Suprapubic skin (tissue), 4 donors: ENCODE data around the gene TECPR1. TPM values are rescaled to one million over a fixed set of nuclear protein-coding genes. Genes with fewer than 3 reads are reported as not detected.
A peak's percentile ranks its signal among the peaks of the same experiment; 100 is the strongest.

ENCODE experiments used
- DNase-seq, 2 donors: peaks; one replicate each; pipeline ENCODE4 v3.0.0-alpha.2; 2019; ENCODE audit warnings: low spot score in 2 of 2
- H3K27ac ChIP-seq: fragments of 200-600 bp; sonication (generic); one replicate; pipeline ENCODE4 v1.5.1; 2019
- H3K27me3 ChIP-seq: fragments of 200-600 bp; sonication (generic); one replicate; pipeline ENCODE4 v1.5.1; 2019
- H3K36me3 ChIP-seq: fragments of 200-600 bp; sonication (generic); one replicate; pipeline ENCODE4 v1.5.1; 2019
- H3K4me1 ChIP-seq: fragments of 200-600 bp; sonication (generic); one replicate; pipeline ENCODE4 v1.5.1; 2019
- H3K4me3 ChIP-seq: fragments of 200-600 bp; sonication (generic); one replicate; pipeline ENCODE4 v1.5.1; 2019; ENCODE audit warnings: mild to moderate bottlenecking
- H3K9me3 ChIP-seq: fragments of 200-600 bp; sonication (generic); one replicate; pipeline ENCODE4 v1.5.1; 2019
- CTCF ChIP-seq, 2 donors: fragments of 200-600 bp in 1 of 2; fragments of 450-650 bp in 1 of 2; sonication (generic) in 1 of 2; IDR thresholded peaks; one replicate each; pipeline ENCODE4 v1.5.1; 2016 to 2019; ENCODE audit warnings: antibody characterized with exemption in 2 of 2, mild to moderate bottlenecking in 1 of 2, moderate library complexity in 1 of 2
- EP300 ChIP-seq: sonication (generic); formaldehyde crosslinking; IDR thresholded peaks from one replicate; pipeline ENCODE4 v1.6.1; 2017; ENCODE audit warnings: antibody characterized with exemption
- POLR2A ChIP-seq, 2 donors: fragments of 450-650 bp; IDR thresholded peaks; one replicate each; pipeline ENCODE4 v1.6.1; 2017; ENCODE audit warnings: antibody characterized with exemption in 2 of 2, mild to moderate bottlenecking in 2 of 2, moderate library complexity in 2 of 2
- POLR2AphosphoS5 ChIP-seq, 3 donors: sonication (generic); formaldehyde crosslinking; IDR thresholded peaks; one replicate each; pipeline ENCODE4 v1.6.1; 2017; ENCODE audit warnings: antibody characterized with exemption in 3 of 3
- WGBS: methylation state at CpG from one replicate; pipeline ENCODE4 v1.1.5; 2018; 5-methylcytosine and 5-hydroxymethylcytosine counted together
- total RNA-seq, 4 donors: library from RNA; depleted of rRNA; stranded (reverse); fragments of >200 nt; gene quantifications; one replicate each; pipeline ENCODE4 v1.1.0, GENCODE V29; 2016

Gene TECPR1
- total RNA-seq, 4 donors from 2014 or later: 15.3 to 20.9 (median 16.5) TPM

- TF ChIP-seq POLR2A (IDR thresholded peaks at IDR 0.05): no peak
- TF ChIP-seq POLR2AphosphoS5 (IDR thresholded peaks at IDR 0.05): no peak
- no peak for TF ChIP-seq EP300
- peak in 1 of 2 donors; percentile 53 for DNase-seq
- peak within 1 kb of the TSS; percentile 41 for H3K4me3 ChIP-seq
- peaks cover 17% of the 10 kb centered on the region for H3K36me3 ChIP-seq
- H3K9me3 ChIP-seq: no peaks in the 10 kb centered on the region
- no peak within 1 kb of the TSS for H3K27ac ChIP-seq
- peaks cover 15% of the 10 kb centered on the region for H3K4me1 ChIP-seq
- no CpG with 5 or more reads among the region's 45 CpGs for WGBS
- peaks cover 7% of the 10 kb centered on the region for H3K27me3 ChIP-seq
Measured at GRCh38 chr7:98211221-98211675, 40.8 kb downstream of the TECPR1 start, which contains the start of gene BHLHA15. Gene BHLHA15, plus strand, starts transcription at chr7:98211439. Its CDS starts 871 bp downstream, at chr7:98212310.

- DNase-seq: peak; percentile 52 to 75
- Histone ChIP-seq H3K4me3 (peak overlapping the region; percentile 41), H3K9me3 (no peaks in the 10 kb centered on the region), H3K27ac (no peak overlapping the region), H3K36me3 (peaks cover 17% of the 10 kb centered on the region), H3K27me3 (peaks cover 7% of the 10 kb centered on the region), H3K4me1 (peaks cover 15% of the 10 kb centered on the region)
- no peak for TF ChIP-seq EP300
- no peak for TF ChIP-seq POLR2AphosphoS5 (IDR thresholded peaks at IDR 0.05)
- TF ChIP-seq CTCF (IDR thresholded peaks at IDR 0.05): no peak
- TF ChIP-seq POLR2A (IDR thresholded peaks at IDR 0.05): no peak
- 3% methylated on average over 18 of the region's 49 CpGs for WGBS
Measured at GRCh38 chr7:98210513-98211220, 41.4 kb downstream of the TECPR1 start.

GRCh38 chr7:98209166-98209920 is 42.7 kb downstream of the TECPR1 start:
- H3K27me3 ChIP-seq: peaks cover 7% of the 10 kb centered on the region
- no peak overlapping the region for H3K4me3 ChIP-seq
- WGBS: 93% methylated on average over 17 of the region's 17 CpGs
- no peaks in the 10 kb centered on the region for H3K9me3 ChIP-seq
- DNase-seq: peak in 1 of 2 donors; percentile 59
- TF ChIP-seq EP300 (no peak), POLR2AphosphoS5 (IDR thresholded peaks at IDR 0.05) (no peak), POLR2A (IDR thresholded peaks at IDR 0.05) (no peak), CTCF (IDR thresholded peaks at IDR 0.05) (no peak)
- peaks cover 29% of the 10 kb centered on the region for H3K36me3 ChIP-seq
- peaks cover 15% of the 10 kb centered on the region for H3K4me1 ChIP-seq
- H3K27ac ChIP-seq: no peak overlapping the region

- WGBS: 93% methylated on average over 38 of the region's 47 CpGs
- Histone ChIP-seq H3K9me3 (no peaks in the 10 kb centered on the region), H3K27ac (no peak overlapping the region), H3K36me3 (peaks cover 43% of the 10 kb centered on the region), H3K4me3 (no peak overlapping the region), H3K4me1 (peaks cover 15% of the 10 kb centered on the region), H3K27me3 (peaks cover 7% of the 10 kb centered on the region)
- peak in 1 of 2 donors; percentile 63 for DNase-seq
- TF ChIP-seq POLR2AphosphoS5 (IDR thresholded peaks at IDR 0.05) (no peak), CTCF (IDR thresholded peaks at IDR 0.05) (no peak), POLR2A (IDR thresholded peaks at IDR 0.05) (no peak), EP300 (no peak)
Measured at GRCh38 chr7:98206451-98207330, 45.3 kb downstream of the TECPR1 start.

GRCh38 chr7:98205162-98205845 is 46.7 kb downstream of the TECPR1 start:
- H3K4me3 ChIP-seq: no peak overlapping the region
- DNase-seq: peak in 1 of 2 donors; percentile 56
- H3K27me3 ChIP-seq: peaks cover under 1% of the 10 kb centered on the region
- peaks cover 45% of the 10 kb centered on the region for H3K36me3 ChIP-seq
- H3K27ac ChIP-seq: no peak overlapping the region
- peaks cover under 1% of the 10 kb centered on the region for H3K4me1 ChIP-seq
- WGBS: 97% methylated on average over 35 of the region's 47 CpGs
- TF ChIP-seq POLR2A (IDR thresholded peaks at IDR 0.05): no peak
- no peak for TF ChIP-seq POLR2AphosphoS5 (IDR thresholded peaks at IDR 0.05)
- TF ChIP-seq EP300: no peak
- no peak for TF ChIP-seq CTCF (IDR thresholded peaks at IDR 0.05)
- no peaks in the 10 kb centered on the region for H3K9me3 ChIP-seq
